T-helper 2 cell treated with Interferon-gamma antibody and Interleukin-4, amounts not matched to agents 5 μg/mL and 100 μg/mL, for 36 hours (primary cell): ENCODE results near the gene TMUB1.

Experiments
- DNase-seq: peaks from one replicate; pipeline ENCODE4 v3.0.0; 2021; ENCODE audit warnings: low spot score
- H3K27ac Mint-ChIP-seq: one replicate; pipeline ENCODE4 v1.8.0; 2021; ENCODE audit warnings: mild to moderate bottlenecking, mixed read lengths
- H3K27me3 Mint-ChIP-seq: one replicate; pipeline ENCODE4 v1.8.0; 2021; ENCODE audit warnings: low read depth, mixed read lengths
- H3K36me3 Mint-ChIP-seq: one replicate; pipeline ENCODE4 v1.8.0; 2021; ENCODE audit warnings: low read depth, mixed read lengths
- H3K4me1 Mint-ChIP-seq: one replicate; pipeline ENCODE4 v1.8.0; 2021; ENCODE audit warnings: low read depth, mixed read lengths
- H3K4me3 Mint-ChIP-seq: one replicate; pipeline ENCODE4 v1.8.0; 2022; ENCODE audit warnings: mild to moderate bottlenecking, moderate library complexity, mixed read lengths
- H3K9me3 Mint-ChIP-seq: one replicate; pipeline ENCODE4 v1.8.0; 2021; ENCODE audit warnings: mixed read lengths

Gene TMUB1

DNA sequence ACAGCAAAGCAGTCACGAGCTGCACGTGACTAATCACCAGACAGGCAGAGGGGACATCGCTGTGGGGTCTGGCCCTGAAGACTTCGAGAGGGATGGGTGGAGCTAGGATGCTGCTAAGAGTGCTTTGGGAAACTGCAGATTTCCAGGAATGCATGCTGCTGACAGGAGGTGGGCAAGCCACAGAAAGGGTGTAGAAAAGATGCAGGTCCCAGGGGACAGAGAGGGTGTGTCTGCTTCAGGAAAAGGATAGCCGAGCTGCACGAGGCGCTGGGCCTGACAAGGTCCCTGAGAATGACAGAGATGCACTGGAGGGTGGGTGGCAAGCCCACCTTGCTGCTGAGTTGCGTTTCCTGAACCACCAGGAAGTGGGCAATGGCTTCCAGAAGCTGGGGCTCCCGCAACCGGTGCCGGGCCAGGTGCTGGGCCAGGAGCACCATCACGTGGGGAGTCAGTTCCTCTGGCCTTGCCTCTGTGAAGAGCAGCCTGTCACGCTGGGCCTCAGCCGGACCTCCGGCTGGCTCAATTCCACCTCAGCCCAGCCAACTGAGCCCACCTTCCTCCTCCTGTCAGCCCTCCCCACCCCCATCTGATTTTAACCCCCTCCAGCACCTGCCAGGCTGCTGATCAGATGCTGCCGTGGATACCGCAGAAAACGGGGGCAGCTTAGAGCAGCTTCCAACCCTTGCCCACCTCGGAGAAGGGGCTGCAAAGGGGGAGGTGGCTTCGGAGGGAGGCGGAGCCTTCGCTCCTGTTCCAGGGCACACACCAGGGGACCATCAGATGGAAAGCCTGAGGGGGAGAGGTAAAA is 4.9 kb downstream of the TMUB1 start:
- no peak for DNase-seq
- H3K9me3 Mint-ChIP-seq, result no peaks in the 10 kb centered on the region
- H3K27me3 Mint-ChIP-seq, result no peaks in the 10 kb centered on the region
- peaks cover 15% of the 10 kb centered on the region for H3K36me3 Mint-ChIP-seq
- peak overlapping the region; percentile 86 for H3K4me3 Mint-ChIP-seq
- peak overlapping the region; percentile 17 for H3K27ac Mint-ChIP-seq
- H3K4me1 Mint-ChIP-seq, result peaks cover 17% of the 10 kb centered on the region

DNA sequence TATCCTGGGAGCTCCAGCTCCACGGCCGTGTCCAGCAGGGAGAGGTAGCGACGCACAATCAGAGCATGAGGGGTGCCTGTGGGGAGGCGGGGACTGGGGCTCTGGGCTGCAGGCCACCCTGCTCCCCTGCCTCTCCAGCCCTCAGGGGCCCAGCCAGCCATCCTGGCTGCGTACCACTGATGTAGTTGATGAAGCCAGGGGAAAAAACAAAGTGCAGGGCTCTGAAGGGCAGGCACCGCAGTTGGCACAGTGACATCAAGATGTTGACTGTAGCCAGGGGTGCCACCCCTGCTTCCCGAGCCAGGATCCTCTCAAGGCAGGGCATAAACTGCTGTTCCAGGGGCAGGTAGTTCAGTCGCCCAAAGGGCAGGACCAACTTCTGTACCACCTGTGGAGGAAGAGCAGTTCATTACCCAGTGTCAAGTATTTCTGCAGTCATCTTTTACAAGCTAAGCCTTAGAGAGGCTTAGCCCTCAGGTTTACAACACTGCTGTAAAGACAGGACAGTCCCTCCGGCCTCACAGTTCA is 5.5 kb downstream of the TMUB1 start:
- no peak for DNase-seq
- Mint-ChIP-seq H3K4me1 (peaks cover 16% of the 10 kb centered on the region), H3K4me3 (peak overlapping the region; percentile 86), H3K36me3 (peaks cover 15% of the 10 kb centered on the region), H3K9me3 (no peaks in the 10 kb centered on the region), H3K27me3 (no peaks in the 10 kb centered on the region), H3K27ac (peak overlapping the region; percentile 17)

DNA sequence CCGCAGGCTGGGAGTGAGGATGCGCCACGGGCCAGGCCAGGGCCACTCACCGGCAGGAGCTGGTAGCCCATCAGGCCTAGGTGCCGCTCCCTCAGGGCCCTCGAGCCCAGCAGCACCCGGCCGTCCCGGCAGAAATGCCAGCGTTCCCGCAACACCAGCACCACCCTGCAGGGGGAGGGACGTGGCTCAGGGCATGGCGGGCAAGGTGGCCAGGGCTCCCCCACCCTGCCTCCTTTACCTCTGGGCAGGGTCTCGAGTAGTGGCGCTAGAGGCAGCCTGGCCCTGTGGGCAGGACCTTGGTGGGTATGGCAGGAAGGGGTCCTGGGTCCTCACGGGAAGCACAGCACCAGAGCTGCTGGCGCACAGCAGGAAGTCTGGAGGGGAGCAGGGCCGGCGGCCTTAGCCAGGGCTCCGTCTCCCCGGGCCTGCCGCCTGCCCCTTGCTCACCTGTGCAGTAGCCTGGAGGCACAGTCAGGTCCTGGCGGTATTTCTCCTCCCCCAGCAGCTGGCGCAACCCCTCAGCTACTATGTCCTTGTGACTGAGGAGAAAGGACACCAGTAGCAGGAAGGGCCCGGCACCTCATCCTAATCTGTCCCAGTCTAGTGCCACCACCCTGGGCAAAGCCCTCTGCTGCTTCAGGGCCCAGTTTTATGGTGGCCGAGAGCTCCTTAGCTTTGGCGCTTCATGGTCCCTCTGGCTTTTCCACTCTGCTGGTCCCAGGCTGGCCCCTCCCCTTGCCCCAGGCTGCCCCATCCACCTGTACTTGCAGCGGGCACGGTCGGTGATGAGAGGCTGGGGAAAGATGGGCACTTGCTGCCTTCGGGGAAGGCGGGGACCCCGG is 6.2 kb downstream of the TMUB1 start:
- no peaks in the 10 kb centered on the region for H3K27me3 Mint-ChIP-seq
- no peak for DNase-seq
- H3K27ac Mint-ChIP-seq, result no peak overlapping the region
- H3K36me3 Mint-ChIP-seq, result peaks cover 17% of the 10 kb centered on the region
- H3K9me3 Mint-ChIP-seq, result no peaks in the 10 kb centered on the region
- H3K4me3 Mint-ChIP-seq, result no peak overlapping the region
- H3K4me1 Mint-ChIP-seq, result peaks cover 14% of the 10 kb centered on the region

DNA sequence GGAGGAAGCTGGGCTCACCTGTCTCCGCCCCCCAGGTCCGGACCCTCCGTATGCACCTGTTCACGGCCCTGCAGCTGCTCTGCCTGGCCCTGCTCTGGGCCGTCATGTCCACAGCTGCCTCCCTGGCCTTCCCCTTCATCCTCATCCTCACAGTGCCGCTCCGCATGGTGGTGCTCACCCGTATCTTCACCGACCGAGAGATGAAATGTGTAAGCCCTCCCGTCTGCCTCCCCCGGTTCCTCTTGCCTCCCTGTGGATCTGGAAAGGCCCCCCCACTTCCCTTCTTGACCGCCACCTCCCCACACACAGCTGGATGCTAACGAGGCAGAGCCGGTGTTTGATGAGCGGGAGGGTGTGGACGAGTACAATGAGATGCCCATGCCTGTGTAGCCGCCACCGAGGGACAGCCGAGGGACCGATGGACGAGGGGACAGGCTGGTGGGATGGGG is 7.3 kb downstream of the TMUB1 start:
- no peak for DNase-seq
- Mint-ChIP-seq H3K4me1 (peaks cover 12% of the 10 kb centered on the region), H3K27me3 (no peaks in the 10 kb centered on the region), H3K4me3 (no peak overlapping the region), H3K27ac (no peak overlapping the region), H3K36me3 (peaks cover 20% of the 10 kb centered on the region), H3K9me3 (no peaks in the 10 kb centered on the region)

DNA sequence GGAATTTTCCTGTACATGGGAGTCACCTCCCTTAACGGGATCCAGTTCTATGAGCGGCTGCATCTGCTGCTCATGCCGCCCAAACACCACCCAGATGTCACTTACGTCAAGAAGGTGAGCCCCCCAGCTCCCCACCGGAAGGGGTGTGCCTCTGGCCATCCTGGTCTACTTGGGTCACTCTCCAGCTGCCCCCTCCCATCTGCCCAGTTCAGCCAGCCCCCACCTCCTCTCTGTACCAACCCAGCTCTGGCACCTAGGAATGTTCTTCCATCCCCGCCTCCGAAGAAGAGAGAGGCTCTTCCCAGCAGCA is 7.7 kb downstream of the TMUB1 start:
- DNase-seq, result no peak
- Mint-ChIP-seq H3K4me1 (peaks cover 12% of the 10 kb centered on the region), H3K36me3 (peaks cover 21% of the 10 kb centered on the region), H3K4me3 (no peak overlapping the region), H3K27ac (no peak overlapping the region), H3K9me3 (no peaks in the 10 kb centered on the region), H3K27me3 (no peaks in the 10 kb centered on the region)

DNA sequence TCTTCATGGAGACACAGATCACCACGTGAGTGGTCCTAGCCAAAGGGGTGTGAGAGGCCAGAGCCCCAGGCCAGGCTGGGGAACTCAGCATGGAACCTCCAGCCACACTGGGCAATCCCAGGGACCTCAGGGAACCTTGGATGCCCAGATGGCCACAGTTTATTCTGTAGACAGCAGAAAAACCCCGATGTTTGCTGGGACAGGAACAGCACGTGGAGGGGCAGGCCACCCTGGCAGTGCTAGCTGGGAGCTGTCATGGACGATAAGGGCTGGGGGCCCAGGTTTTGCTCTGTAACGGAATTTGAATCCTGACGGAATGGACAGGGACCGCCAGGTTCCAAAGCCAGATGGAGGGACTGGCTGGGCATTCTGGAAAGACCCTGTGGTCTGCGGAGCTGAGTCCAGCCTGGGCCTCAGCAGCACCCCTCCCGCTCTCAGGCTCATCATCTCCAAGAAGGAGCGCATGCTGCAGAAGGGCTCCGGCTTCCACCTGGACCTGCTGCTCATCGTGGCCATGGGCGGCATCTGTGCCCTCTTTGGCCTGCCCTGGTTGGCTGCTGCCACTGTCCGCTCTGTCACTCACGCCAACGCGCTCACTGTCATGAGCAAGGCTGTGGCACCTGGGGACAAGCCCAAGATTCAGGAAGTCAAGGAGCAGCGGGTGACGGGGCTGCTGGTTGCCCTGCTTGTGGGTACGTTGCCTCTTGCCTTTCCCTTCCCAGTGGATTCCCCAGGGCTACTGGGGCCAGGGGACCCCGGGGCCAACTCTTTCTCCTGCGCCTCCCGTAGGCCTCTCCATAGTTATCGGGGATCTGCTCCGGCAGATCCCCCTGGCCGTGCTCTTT is 8.3 kb downstream of the TMUB1 start:
- no peaks in the 10 kb centered on the region for H3K9me3 Mint-ChIP-seq
- DNase-seq, result no peak
- H3K27ac Mint-ChIP-seq, result no peak overlapping the region
- peaks cover 12% of the 10 kb centered on the region for H3K4me1 Mint-ChIP-seq
- H3K36me3 Mint-ChIP-seq, result peaks cover 22% of the 10 kb centered on the region
- H3K27me3 Mint-ChIP-seq, result no peaks in the 10 kb centered on the region
- no peak overlapping the region for H3K4me3 Mint-ChIP-seq

DNA sequence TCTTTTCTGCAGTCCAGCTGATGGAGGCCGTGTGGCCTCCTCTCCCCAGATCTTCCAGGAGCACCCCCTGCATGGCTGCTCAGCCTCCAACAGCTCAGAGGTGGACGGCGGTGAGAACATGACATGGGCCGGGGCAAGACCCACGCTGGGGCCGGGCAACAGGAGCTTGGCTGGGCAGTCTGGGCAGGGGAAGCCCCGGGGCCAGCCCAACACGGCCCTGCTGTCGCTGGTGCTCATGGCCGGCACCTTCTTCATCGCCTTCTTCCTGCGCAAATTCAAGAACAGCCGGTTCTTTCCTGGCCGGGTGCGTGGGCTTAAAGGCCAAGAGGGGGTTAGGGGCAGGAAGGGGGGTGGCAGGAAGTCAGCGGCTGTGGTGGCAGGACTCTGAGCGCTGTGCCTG is 9.3 kb downstream of the TMUB1 start:
- DNase-seq, result no peak
- H3K36me3 Mint-ChIP-seq, result peaks cover 22% of the 10 kb centered on the region
- H3K4me3 Mint-ChIP-seq, result no peak overlapping the region
- peaks cover 6% of the 10 kb centered on the region for H3K4me1 Mint-ChIP-seq
- H3K9me3 Mint-ChIP-seq, result no peaks in the 10 kb centered on the region
- no peak overlapping the region for H3K27ac Mint-ChIP-seq
- no peaks in the 10 kb centered on the region for H3K27me3 Mint-ChIP-seq

DNA sequence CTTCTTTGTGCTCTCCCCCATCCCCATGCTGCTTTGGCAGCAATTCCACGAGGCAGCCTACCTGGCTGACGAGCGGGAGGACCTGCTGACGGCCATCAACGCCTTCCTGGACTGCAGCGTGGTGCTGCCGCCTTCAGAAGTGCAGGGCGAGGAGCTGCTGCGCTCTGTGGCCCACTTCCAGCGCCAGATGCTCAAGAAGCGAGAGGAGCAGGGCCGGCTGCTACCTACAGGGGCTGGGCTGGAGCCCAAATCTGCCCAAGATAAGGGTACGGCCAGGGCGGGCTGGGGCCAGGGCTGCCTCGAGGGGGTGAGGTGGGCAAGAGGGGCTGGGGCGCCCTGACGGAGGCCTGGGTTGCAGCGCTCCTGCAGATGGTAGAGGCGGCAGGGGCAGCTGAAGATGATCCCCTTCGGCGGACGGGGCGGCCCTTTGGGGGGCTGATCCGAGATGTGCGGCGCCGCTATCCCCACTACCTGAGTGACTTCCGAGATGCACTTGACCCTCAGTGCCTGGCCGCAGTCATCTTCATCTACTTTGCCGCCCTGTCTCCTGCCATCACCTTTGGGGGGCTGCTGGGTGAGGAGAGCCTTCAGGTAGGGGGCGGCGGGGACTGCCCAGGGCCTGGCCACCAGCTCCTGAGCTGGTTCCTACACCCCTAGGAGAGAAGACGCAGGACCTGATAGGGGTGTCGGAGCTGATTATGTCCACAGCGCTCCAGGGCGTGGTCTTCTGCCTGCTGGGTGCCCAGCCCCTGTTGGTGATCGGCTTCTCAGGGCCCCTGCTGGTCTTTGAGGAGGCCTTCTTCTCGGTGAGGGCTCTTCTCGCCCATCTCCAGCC is 12.0 kb downstream of the TMUB1 start:
- H3K36me3 Mint-ChIP-seq, result peaks cover 27% of the 10 kb centered on the region
- H3K4me1 Mint-ChIP-seq, result no peaks in the 10 kb centered on the region
- no peak overlapping the region for H3K27ac Mint-ChIP-seq

DNA sequence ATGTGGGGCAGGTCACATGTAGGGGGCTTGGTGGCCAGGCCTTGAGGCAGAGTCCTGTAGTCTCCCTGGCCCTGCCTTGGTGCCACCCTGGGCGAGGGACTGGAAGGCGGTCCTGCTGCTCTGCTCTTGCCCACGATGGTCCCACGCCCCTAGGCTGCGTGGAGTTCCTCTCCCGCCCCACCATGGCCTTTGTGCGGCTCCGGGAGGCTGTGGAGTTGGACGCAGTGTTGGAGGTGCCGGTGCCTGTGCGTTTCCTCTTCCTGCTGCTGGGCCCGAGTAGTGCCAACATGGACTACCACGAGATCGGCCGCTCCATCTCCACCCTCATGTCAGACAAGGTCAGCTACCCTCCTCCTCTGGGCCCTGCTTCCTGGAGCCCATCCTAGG is 12.7 kb downstream of the TMUB1 start:
- Mint-ChIP-seq H3K27ac (no peak overlapping the region), H3K4me1 (no peaks in the 10 kb centered on the region), H3K27me3 (no peaks in the 10 kb centered on the region), H3K9me3 (no peaks in the 10 kb centered on the region), H3K36me3 (peaks cover 26% of the 10 kb centered on the region), H3K4me3 (no peak overlapping the region)
- no peak for DNase-seq

More for the DNA sequence above, 12.0 kb downstream of the TMUB1 start:
- H3K9me3 Mint-ChIP-seq, result no peaks in the 10 kb centered on the region
- no peaks in the 10 kb centered on the region for H3K27me3 Mint-ChIP-seq
- DNase-seq, result no peak
- no peak overlapping the region for H3K4me3 Mint-ChIP-seq

DNA sequence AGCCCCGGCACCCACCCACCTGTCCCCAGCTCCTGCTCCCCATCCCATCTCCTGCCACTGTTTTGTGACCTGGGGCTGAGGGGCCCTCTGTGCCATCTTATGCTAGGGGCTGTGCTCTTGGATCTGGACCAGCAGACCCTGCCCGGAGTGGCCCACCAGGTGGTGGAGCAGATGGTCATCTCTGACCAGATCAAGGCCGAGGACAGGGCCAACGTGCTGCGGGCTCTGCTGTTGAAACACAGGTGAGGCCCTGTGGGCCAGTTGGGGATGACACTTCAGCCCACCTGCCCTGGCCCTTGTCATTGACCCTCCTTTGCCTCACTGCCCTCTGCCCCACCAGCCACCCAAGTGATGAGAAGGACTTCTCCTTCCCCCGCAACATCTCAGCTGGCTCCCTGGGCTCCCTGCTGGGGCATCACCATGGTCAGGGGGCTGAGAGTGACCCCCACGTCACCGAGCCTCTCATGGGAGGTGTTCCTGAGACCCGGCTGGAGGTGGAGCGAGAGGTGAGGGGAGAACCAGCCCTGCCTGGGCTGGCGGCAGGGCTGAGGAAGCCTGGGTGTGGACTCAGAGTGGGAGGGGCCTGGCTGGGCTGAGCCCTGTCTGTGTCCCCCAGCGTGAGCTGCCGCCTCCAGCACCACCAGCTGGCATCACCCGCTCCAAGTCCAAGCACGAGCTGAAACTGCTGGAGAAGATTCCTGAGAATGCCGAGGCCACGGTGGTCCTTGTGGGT is 13.3 kb downstream of the TMUB1 start:
- no peak for DNase-seq
- H3K9me3 Mint-ChIP-seq, result no peaks in the 10 kb centered on the region
- no peak overlapping the region for H3K27ac Mint-ChIP-seq
- peaks cover 28% of the 10 kb centered on the region for H3K36me3 Mint-ChIP-seq
- H3K27me3 Mint-ChIP-seq, result no peaks in the 10 kb centered on the region
- no peak overlapping the region for H3K4me3 Mint-ChIP-seq
- no peaks in the 10 kb centered on the region for H3K4me1 Mint-ChIP-seq

DNA sequence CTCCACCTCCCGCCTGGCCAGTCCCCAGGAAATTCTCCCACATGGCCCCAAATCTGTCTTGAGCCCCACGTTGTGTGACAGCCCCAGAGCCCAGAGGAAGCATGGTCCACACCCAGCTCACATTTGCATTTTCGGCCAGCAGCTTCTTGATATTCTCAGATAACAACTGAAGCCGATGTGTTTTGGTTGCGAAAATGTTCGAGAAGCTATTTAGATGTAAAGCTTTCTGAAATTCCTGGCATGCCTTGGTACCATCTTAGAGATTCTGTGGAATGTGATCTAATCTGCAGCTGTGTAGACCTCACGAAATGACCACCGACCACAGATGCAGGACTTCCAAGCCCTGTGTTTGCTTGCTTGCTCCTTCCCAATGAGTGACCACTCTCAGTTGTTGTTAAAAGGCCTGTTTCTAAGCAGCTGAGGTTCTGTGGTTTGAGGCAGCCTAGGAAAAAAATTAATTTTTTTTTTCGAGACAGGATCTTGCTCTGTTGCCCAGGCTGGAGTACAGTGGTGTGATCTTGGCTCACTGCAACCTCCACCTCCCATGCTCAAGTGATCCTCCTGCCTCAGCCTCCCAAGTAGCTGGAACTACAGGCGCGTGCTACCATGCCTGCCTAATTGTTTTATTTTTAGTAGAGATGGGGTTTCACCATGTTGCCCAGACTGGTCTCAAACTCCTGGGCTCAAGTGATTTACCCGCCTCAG is 15.1 kb downstream of the TMUB1 start:
- H3K4me3 Mint-ChIP-seq, result no peak overlapping the region
- no peak for DNase-seq

DNA sequence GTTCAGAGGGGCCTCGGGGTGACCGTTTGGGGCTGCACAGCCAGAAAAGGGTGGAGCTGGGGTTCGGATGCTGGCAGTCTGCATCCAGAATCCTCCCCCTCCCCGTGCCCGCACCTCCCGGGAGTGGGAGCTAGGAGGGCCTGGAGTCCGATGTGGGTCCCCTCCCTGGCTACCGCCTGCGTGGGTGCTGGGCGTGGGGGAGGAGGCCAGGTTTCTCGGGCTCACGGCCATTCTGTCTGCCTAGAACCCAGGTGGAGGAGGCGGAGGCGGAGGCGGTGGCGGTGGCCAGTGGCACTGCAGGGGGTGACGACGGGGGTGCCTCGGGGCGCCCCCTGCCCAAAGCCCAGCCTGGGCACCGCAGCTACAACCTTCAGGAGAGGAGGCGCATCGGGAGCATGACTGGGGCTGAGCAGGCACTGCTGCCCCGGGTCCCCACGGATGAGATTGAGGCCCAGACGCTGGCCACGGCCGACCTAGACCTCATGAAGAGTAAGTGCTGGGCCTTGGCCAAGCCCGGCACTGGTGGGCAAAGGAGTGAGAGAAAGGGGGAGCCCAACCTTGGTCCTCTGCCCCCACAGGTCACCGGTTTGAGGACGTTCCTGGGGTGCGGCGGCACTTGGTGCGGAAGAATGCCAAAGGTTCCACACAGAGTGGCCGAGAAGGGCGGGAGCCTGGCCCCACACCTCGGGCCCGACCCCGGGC is 16.9 kb downstream of the TMUB1 start:
- Mint-ChIP-seq H3K4me1 (peaks cover 6% of the 10 kb centered on the region), H3K9me3 (no peaks in the 10 kb centered on the region), H3K36me3 (peaks cover 27% of the 10 kb centered on the region), H3K27me3 (no peaks in the 10 kb centered on the region), H3K4me3 (no peak overlapping the region), H3K27ac (no peak overlapping the region)
- DNase-seq, result no peak

More for the DNA sequence above, 15.1 kb downstream of the TMUB1 start:
- Mint-ChIP-seq H3K27me3 (no peaks in the 10 kb centered on the region), H3K27ac (no peak overlapping the region), H3K9me3 (no peaks in the 10 kb centered on the region), H3K36me3 (peaks cover 32% of the 10 kb centered on the region), H3K4me1 (no peaks in the 10 kb centered on the region)
